NCI-H82 treated with DMSO at 0.1 percent for 48 hours (cell line): ENCODE data around the gene TBX6.
"Not testable (repeated sequence)": the region's sequence is repeated elsewhere in the genome, so short reads cannot be mapped to it uniquely, and the experiment has no call there.

ENCODE experiments used
- DNase-seq: peaks from one replicate; lab custom pipeline; 2025; ENCODE audit not compliant: unreplicated experiment; lab: John Stamatoyannopoulos, UW

The TBX6 gene, protein sequence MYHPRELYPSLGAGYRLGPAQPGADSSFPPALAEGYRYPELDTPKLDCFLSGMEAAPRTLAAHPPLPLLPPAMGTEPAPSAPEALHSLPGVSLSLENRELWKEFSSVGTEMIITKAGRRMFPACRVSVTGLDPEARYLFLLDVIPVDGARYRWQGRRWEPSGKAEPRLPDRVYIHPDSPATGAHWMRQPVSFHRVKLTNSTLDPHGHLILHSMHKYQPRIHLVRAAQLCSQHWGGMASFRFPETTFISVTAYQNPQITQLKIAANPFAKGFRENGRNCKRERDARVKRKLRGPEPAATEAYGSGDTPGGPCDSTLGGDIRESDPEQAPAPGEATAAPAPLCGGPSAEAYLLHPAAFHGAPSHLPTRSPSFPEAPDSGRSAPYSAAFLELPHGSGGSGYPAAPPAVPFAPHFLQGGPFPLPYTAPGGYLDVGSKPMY

DNA sequence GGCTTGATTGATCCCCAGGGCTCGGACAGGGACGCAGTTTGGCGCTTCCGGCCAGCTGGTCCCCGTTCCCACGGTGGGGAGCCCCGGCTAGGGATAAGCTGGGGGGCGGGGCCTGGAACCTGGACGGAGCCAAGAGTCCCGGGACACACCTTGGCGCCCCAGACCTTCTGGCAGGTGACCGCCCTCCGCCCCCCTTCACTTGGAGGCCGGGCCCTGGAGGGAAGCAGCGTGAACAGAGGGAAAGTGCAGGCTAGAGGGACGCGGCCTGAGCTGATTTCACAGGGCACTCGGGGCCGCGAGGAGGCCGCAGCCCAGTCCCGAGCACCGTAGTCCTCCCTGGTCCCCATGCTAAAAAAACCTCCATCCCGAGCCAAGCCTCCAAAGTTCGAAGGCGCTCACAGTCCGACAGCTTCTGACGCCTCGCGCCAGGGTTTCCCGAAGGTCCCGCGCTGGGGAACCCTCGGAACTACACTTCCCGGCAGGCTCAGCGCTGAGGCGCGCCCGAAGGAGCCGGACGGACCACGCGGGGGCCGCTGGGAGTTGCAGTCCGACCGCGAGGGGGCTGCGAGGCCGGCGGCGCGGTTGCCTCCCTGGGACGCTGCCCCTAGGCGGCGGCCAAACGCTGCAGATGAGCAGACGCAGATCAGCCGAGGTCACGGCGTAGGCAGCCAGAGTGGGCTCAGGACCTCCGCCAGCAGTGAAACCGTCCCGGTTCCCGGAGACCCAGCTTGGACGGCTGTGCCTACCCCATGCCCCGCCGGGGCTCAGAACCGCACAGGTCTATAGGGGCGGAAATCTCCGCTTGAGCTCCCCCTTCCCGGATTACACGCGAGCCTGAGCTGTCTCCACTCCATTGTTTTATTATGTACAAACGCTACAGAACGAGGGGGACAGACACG is at the start of gene TBX6:
Gene TBX6 (minus strand): TSS at position 451 of the 899 bp plus-strand sequence. CDS start 731 bp downstream, outside the sequence.
- peak; percentile 54 for DNase-seq

DNA sequence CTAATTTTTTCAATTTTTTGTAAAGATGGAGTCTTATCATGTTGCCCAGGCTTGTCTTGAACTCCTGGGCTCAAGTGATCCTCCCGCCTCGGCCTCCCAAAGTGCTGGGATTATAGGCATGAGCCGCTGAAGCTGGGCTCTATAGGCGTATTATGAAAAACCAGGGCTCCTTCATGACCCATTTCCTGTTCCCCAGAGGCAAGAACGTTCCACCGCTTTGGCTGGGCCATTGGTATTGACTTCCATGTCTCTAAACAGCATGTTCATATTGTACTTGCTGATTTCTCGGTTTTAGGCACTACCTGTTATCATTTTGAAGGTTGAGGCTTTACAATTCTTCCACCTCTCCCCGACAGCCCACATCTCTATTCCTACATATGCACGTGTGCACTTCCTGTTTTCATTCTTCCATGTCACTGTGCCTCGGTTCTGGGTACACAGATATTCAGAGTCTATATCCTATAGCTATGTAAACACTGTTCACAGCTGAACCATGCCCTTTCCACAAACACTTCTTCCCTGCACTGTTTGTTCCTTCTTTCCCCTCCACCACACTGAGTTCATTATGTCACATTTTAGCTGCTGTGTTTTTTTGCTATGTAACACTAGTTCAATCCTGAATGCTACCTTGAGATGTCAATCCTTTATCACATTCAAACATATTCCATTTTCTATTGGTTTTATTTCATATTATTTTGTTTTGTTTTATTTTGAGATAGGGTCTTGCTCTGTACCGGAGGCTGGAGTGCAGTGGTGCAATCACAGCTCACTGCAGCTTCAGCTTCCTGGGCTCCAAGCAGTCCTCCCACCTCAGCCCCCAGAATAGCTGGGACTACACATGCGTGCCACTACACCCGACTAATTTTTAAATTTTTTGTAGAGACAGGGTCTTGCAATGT is 48.1 kb upstream of the TBX6 start:
- DNase-seq = no peak

DNA sequence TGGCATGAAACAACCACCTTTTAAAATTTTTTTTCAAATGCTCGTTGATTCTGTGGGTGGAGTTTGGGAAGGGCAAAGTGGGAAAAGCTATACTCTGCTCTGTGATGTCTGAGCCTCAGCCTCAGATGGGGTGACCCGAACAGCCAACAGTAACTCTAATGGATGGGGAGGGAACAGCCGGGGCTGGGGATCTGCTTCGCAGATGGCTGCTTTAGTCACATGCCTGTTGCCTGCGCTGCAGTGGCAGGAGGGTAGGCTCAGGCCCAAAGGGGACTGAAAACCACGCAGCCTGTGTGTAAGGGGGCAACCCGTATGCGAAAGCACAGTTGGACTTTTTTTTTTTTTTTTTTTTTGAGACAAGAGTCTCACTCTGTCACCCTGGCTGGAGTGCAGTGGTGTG is 46.2 kb upstream of the TBX6 start:
- DNase-seq = no peak

DNA sequence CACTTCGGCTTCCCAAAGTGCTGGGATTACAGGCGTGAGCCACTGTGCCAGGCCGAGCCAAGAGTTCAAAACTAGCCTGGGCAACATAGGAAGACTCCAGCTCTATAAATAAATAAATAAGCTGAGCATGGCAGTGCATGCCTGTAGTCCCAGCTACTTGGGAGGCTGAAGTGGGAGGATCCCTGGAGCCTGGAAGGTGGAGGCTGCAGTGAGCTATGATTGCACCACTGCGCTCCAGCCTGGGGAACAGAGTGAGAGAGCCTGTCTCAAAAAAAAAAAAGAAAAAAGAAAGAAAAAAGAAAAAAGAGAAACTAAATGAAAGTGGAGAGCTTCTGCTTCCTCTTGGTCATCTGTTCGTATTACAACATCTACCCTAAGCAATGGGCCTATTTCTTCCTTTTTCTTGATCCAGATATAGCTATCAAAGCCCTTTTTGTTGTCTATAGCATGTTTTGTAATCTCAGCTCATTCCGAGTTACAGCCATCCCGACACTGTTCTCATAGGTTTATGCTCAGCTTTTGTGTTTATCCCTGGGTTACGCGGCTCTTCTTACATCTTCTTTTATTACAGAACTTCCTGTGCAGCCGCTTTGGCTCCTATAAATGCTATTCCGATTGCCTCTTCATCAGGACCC is 45.4 kb upstream of the TBX6 start:
- no peak for DNase-seq

DNA sequence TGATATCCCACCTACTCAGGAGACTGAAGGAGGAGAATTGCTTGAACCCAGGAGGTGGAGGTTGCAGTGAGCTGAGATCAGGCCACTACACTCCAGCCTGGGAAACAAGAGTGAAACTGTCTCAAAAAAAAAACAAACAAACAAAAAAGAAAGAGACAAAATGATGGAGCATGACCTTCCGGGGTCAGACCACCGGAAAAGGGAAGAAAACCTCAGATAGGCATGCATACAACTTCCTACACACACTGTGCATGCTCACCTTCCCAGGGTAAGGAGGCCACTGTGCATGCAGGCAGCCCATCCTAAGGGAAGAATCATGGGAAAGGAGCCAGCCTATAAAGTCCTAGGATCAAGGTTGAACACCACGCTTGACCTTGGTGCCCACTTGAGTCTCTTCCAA is 40.9 kb upstream of the TBX6 start:
- no peak for DNase-seq

DNA sequence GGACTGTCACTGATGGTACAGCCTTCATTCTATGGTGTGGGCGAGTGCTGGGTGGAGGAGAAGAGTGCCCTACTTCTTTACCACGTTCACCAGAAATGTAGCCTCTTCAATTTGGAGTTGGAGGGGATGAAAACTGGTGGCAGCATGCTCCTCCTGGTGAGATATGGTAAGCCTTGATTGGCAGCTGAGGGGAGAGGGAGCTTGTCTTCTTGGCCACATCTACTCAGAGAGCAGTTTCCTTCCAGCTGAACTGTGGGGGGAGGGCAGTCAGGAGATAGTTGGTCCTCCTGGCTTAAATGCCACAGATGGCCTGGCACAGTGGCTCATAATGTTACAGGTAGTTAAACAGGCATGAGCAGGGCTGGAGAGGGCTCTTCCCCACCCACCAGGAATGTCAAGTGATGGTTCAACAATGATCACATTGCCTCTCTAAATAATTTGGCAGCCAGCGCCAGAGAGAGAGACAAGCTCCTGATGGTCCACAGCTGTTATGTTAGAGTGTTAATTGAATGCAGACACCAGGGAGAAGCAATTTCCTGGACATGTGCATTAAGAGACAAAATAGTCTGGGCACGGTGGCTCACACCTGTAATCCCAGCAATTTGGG is 40.2 kb upstream of the TBX6 start:
- DNase-seq = no peak

DNA sequence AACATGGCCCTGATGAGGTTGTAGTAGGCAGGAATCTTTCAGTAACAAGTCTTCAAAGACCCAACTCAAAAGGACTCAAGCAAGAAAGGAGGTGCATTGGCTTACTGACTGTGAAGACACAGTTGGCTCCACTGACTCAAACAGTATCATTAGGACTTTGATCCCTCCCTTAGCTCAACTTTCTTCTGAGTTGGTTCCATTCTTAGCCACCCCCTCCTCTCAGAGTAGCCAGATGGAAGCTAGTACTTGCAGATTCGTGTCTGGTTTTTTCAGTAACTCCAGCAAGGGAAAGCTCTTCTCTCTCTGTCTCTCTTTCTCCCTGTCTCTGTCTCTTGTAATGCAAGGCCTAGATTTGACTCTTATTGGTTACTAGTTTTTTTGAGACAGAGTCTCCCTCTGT is 36.3 kb upstream of the TBX6 start:
- DNase-seq = no peak

DNA sequence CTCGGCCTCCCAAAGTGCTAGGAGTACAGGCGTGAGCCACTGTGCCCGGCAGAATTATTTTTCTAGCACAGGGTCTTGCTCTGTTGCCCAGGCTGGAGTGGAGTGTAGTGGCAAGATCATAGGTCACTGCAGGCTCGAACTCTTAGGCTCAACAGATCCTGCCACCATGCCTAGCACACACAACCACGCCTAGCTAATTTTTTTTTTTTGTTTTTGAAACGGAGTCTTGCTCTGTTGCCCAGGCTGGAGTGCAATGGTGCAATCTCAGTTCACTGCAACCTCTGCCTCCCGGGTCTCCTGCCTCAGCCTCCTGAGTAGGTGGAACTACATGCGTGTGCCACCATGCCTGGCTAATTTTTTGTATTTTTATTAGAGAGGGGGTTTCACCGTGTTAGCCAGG is 34.0 kb upstream of the TBX6 start:
- DNase-seq = not testable (repeated sequence)

DNA sequence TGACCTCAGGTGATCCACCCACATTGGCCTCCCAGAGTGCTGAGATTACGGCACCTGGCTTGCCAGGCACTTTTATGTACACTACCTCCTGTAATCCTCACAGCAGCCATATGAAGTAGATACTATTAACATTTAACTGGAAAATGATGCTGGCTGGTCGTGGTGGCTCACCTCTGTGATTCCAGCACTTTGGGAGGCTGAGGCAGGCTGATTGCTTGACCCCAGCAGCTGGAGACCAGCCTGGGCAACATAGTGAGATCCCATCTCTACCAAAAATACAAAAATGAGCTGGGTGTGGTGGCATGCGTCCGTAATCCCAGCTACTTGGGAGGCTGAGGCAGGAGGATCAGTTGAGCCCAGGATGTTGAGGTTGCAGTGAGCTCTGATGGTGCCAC is 33.3 kb upstream of the TBX6 start:
- no peak for DNase-seq

DNA sequence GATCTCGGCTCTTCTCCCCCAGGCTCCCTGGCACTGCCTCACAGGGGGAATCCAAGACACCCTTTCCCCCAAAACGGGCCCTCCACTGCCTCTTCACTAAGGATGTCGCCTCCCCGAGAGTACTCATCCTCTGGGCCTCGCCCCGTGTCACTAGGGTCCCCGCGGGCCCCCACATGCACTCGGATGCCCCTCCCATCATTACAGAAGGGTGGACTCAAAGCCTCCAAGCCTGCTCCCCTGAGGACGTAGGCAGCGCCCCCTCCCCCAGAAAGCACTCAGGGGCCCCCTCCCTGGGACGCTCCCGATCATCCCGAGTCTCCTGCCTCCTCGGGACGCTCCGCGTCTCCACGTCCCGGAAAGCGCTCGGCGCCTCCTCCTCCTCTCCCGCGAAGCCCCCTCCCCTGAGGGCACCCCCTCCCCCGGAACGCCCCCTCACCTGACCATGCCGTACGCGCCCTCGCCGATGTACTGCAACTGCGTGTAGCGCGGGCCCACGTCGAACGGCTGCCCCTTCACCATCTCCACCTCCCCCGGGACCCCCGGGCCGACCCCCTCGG is 31.0 kb upstream of the TBX6 start:
- DNase-seq = no peak

DNA sequence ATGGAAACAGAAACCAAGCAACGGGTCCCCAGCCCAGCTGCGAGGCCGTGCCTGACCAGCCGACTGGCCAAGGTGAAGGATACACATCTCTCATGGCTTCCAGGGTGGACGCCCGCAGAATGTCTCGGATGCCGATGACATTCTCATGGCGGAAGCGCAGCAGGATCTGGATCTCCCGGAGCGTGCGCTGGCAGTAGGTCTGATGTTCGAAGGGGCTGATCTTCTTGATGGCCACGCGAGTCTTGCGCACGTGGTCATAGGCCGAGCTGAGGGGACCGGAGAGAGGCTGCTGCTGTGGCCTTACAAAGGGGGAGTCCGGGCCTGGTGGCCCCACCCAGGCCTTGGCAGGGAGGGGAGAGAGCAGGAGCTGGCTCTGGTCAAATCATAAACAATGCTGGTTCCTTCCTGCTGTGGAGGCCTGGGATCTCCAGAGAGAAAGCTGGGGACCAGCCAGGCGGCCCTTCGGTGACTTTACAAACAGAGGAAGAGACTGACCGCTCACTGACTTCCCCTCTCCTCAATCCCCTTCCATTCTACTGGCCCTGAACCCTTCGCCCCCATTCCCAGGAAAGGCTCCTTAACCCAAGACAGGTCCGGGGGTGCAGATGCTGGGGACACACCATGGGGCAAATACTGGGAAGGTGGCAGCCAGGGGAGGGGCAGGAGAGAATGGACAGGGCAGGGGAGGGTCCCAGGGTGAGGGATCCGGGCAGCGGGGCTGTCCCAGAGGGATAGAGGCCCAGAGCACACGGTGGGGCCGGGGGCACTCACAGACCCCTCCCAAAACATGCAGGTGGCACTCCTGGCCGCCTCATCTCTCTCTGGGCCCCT is 30.2 kb upstream of the TBX6 start:
- DNase-seq = no peak

DNA sequence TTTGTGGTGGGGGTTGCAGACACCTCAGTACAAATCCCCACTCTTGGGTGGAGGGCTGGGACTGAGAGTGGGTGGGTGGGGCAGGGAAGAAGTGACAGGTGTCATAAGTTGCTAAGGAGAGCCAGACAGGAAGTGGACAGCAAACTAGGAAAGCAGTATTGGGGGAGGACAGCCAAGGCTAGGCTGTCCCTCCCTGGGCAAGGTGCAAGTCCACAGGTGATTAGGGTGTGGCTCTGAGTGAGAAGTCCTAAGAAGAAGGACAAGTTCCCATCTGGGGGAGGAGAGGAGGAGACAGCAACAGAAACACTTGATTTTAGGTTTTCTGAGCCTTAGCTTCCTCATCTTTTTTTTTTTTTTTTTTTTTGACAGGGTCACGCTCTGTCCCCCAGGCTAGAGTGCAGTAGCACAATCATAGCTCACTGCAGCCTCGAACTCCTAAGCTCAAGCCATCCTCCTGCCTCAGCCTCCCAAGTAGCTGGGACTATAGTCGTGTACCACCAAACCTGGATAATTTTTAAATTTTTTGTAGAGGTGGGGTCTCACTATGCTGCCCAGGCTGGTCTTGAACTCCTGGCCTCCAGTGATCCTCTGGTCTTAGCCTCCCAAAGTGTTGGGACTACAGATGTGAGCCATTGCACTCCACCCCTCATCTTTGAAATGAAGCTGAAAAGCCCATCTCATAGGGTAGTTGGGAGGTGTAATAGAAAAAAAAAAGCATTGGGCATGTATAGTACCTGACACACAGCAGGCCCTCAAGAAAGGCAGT is 28.8 kb upstream of the TBX6 start:
- DNase-seq = no peak

DNA sequence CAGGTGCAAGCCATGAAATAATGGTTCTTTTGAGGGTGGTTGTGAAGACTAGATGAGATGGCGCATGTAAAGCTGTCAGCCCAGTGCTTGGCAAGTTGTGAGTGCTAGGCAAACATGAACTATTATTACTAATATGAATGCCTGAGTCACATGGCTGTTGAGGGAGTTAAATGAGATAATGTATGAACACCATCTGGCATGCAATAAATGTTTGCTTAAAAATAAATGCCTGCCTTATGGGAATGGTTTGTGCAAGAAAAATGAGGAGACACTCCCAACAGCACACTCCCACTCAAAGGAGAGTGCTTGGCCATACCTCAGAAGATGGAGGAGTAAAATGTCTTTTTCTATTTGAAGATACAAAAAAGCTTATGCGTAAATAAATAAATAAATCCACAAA is 27.7 kb upstream of the TBX6 start:
- DNase-seq = no peak

DNA sequence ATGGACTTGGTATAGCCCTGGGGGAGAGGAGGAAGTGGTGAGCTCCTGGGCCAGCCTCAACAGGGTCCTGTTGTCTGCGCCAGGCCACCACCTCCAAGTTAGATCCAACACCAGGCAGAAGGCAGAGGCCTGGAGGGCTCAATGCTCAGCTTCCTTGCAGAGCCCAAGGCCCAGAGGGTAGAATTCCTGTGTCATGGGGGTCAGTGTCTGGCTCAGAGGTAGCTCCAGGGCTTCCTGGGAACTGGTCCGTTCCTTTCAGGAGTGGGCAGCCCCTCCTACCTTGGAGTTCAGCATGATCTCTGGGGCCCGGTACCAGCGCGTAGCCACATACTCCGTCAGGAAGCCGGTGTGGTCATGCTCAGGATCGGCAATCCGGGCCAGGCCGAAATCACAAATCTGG is 26.0 kb upstream of the TBX6 start:
- no peak for DNase-seq

DNA sequence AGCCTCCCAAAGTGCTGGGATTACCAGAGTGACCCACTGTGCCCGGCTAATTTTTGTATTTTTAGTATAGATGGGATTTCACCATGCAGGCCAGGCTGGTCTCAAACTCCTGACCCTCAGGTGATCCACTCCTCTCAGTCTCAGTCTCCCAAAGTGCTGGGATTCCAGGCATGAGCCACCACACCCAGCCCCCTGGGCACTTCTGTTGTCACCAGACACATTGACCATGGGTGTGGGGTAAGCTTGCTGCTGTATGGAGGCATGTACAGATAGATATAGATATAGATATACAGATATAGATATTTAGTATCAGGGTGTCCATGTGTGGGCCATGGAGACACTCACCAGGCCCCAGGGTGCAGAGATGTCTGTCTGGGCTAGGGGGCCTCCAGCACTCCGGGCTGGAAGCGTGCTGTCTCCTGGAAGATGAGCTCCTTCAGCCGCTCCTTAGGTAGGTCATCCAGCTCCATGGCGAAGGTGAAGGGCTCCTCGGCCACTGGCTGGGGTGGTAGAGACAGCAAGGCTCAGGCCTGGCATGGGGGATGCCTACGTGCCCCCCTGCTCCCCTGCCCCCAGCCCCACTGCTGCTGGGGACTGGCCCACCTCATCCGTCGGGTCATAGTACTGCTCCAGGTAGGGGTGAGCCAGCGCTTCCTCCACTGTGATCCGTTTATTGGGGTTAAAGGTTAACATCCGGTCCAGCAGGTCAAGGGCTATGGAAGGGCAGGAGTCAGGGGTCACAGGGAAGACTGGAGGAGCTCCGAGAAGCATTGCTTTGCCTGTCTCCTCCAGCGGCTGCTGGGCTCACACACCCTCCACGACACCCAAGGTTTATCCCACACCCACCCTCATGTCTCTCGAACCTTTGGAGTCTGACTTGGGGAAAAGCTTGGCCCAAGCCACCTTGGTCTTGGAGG is 24.8 kb upstream of the TBX6 start:
- DNase-seq = no peak

DNA sequence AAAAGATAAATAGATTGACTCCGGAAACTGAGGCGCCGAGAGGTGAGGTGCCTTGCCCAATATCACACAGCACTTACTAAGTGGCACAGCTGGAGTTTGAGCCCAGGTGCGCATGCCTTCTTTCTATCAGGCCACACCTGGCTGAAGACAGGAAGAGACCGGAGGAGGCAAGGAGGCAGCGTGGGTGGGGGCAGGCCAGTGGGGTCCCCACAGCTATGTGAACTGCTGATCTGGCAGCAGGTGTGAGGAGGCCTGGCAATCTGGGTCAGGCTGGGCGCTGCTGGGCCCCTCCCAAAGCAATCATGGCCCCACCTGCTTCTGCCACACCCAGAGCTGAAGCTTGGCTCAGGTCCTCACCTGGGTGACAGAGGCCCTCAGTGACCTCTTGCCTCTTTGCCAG is 23.5 kb upstream of the TBX6 start:
- no peak for DNase-seq

DNA sequence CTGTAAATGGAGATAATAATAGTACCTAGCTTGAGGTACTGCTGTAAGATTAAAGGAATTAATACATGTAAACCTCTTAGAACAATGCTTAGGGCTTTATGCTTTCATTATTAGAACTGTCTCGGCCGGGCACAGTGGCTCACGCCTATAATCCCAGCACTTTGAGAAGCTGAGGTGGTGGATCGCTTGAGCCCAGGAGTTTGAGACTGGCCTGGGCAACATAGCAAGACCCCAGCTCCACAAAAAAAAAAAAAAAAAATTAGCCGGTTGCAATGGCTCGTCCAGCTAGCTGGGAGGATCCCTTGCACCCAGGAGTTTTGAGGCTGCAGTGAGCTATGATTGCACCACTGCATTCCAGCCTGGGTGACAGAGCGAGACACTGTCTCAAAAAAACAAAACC is 23.1 kb upstream of the TBX6 start:
- DNase-seq = not testable (repeated sequence)
